GM12878 (cell line): Measurements from ENCODE around the gene HNRNPH3. TPM values are rescaled to one million over a fixed set of nuclear protein-coding genes. Genes with fewer than 3 reads are reported as not detected.
A peak's percentile ranks its signal among the peaks of the same experiment; 100 is the strongest.
"Not testable (repeated sequence)": the region's sequence is repeated elsewhere in the genome, so short reads cannot be mapped to it uniquely, and the experiment has no call there.

ENCODE experiments used
- ATAC-seq: fragments of 200-7000 bp; cut with Tn5 transposase; 3 replicates; pipeline ENCODE4 v1.9.1; 2020; ENCODE audit warnings: mild to moderate bottlenecking, moderate library complexity
- BruUV-seq: library from RNA; stranded (reverse); fragments of 400-500 nt; replicated peaks from 2 replicates; lab custom pipeline; 2021; lab: Mats Ljungman, UMichigan
- CTCF ChIA-PET: fragments of 300-600 bp; sonication (Branson Sonifier 250); formaldehyde crosslinking; extraction: SDS; loops from one replicate; lab custom pipeline; 2021; ENCODE audit warnings: inconsistent platforms; lab: Yijun Ruan, JAX
- POLR2A ChIA-PET: fragments of 350-600 bp; formaldehyde crosslinking; extraction: SDS; loops from one replicate; lab custom pipeline; 2021; ENCODE audit warnings: inconsistent platforms; lab: Charles Lee
- RAD21 ChIA-PET: fragments of 300-600 bp; sonication (Branson Sonifier 250); formaldehyde crosslinking; loops from one replicate; lab custom pipeline; 2023; ENCODE audit warnings: antibody characterized with exemption; ENCODE audit not compliant: unreplicated experiment; lab: Charles Lee
- SMC1A ChIA-PET: fragments of 300-600 bp; sonication (Branson Sonifier 250); formaldehyde crosslinking; loops from one replicate; lab custom pipeline; 2023; ENCODE audit not compliant: unreplicated experiment, uncharacterized antibody; lab: Charles Lee
- DNase-seq: peaks from one replicate; pipeline ENCODE4 v3.0.0-alpha.2; 2011; ENCODE audit warnings: low read depth, low spot score
- FAIRE-seq: peaks from 3 replicates; lab custom pipeline; 2011; peaks lifted over from hg19 to GRCh38; lab: Jason Lieb, UNC
- H2AFZ ChIP-seq: 2 replicates; pipeline ENCODE4 v1.6.0; 2011; ENCODE audit warnings: low read depth, low read length, control low read depth; ENCODE audit not compliant: control insufficient read depth
- H3K27ac ChIP-seq: 2 replicates; pipeline ENCODE4 v1.5.1; 2011; ENCODE audit warnings: control low read depth; ENCODE audit not compliant: control insufficient read depth, insufficient read depth
- H3K27me3 ChIP-seq, 2 experiments: replicated peaks in 1 of 2; 2 replicates each; pipeline versions ENCODE4 v1.6.0 to v1.6.1; 2011; ENCODE audit warnings: low read length in 1 of 2; ENCODE audit not compliant: control insufficient read depth in 2 of 2, insufficient read depth in 2 of 2
- H3K36me3 ChIP-seq, 2 experiments: 2 replicates each; pipeline ENCODE4 v1.5.1; 2011; ENCODE audit warnings: low read length in 1 of 2; ENCODE audit not compliant: control insufficient read depth in 2 of 2, insufficient read depth in 2 of 2
- H3K4me1 ChIP-seq: 2 replicates; pipeline ENCODE4 v1.6.1; 2011; ENCODE audit warnings: mild to moderate bottlenecking, low read length, moderate library complexity, mixed read lengths; ENCODE audit not compliant: control insufficient read depth, insufficient read depth
- H3K4me2 ChIP-seq: 2 replicates; pipeline ENCODE4 v1.6.0; 2011; ENCODE audit warnings: control low read depth; ENCODE audit not compliant: control insufficient read depth, insufficient read depth
- H3K4me3 ChIP-seq: fragments of 200-600 bp; sonication (generic); 2 replicates; pipeline ENCODE4 v1.5.1; 2016
- H3K79me2 ChIP-seq: 2 replicates; pipeline ENCODE4 v1.6.0; 2011; ENCODE audit warnings: low read length; ENCODE audit not compliant: control insufficient read depth, insufficient read depth
- H3K9ac ChIP-seq: 2 replicates; pipeline ENCODE4 v1.8.0; 2011; ENCODE audit warnings: low read length, control low read depth, mixed read lengths; ENCODE audit not compliant: control insufficient read depth, insufficient read depth
- H3K9me3 ChIP-seq: replicated peaks from 3 replicates; pipeline ENCODE4 v1.5.1; 2011; ENCODE audit warnings: mild to moderate bottlenecking, low read length; ENCODE audit not compliant: control insufficient read depth, insufficient read depth
- H4K20me1 ChIP-seq: 2 replicates; pipeline ENCODE4 v1.6.0; 2011; ENCODE audit not compliant: control insufficient read depth, insufficient read depth
- BHLHE40 ChIP-seq, 2 experiments: fragments of 450-650 bp in 1 of 2; IDR thresholded peaks; 2 replicates each; pipeline ENCODE4 v1.6.1; 2011 to 2017; ENCODE audit warnings: low read depth in 2 of 2, borderline replicate concordance in 1 of 2, improper control_type of control experiment in 1 of 2, low read length in 1 of 2, mild to moderate bottlenecking in 1 of 2
- EZH2 ChIP-seq: IDR thresholded peaks from 2 replicates; pipeline ENCODE4 v1.6.1; 2012; ENCODE audit warnings: low read depth, mild to moderate bottlenecking, control low read depth, inconsistent platforms, low read length, borderline replicate concordance; ENCODE audit not compliant: control insufficient read depth
- FOS ChIP-seq: IDR thresholded peaks from 3 replicates; pipeline ENCODE4 v1.6.1; 2011; ENCODE audit warnings: borderline replicate concordance; ENCODE audit not compliant: insufficient read length; ENCODE audit errors: extremely low read depth
- HDGF ChIP-seq: fragments of 450-650 bp; IDR thresholded peaks from 2 replicates; pipeline ENCODE4 v1.6.1; 2016; ENCODE audit warnings: antibody characterized with exemption
- NFIC ChIP-seq: IDR thresholded peaks from 2 replicates; pipeline ENCODE4 v1.6.1; 2012; ENCODE audit warnings: low read depth, mild to moderate bottlenecking, inconsistent platforms, low read length, moderate library complexity
- RAD51 ChIP-seq: fragments of 450-650 bp; IDR thresholded peaks from 2 replicates; pipeline ENCODE4 v1.6.1; 2016; ENCODE audit warnings: moderate library complexity, mild to moderate bottlenecking, inconsistent platforms
- RFX5 ChIP-seq: IDR thresholded peaks from 2 replicates; pipeline ENCODE4 v1.6.1; 2011; ENCODE audit warnings: low read depth, low read length, improper control_type of control experiment
- USF2 ChIP-seq: IDR thresholded peaks from 2 replicates; pipeline ENCODE4 v1.6.1; 2011; ENCODE audit warnings: low read depth, low read length, improper control_type of control experiment, borderline replicate concordance
- WGBS: methylation state at CpG from one replicate; pipeline ENCODE4 v1.1.6; 2016; ENCODE audit warnings: low lambda C conversion rate; ENCODE audit not compliant: insufficient replicate concordance, insufficient coverage; ENCODE audit errors: missing lambda C conversion rate; 5-methylcytosine and 5-hydroxymethylcytosine counted together
- in situ Hi-C: fragments of 300-500 bp; cut with MboI; formaldehyde crosslinking; loops from 9 replicates; pipeline ENCODE4 v1.14.3; 2018; ENCODE audit warnings: mixed read lengths
- intact Hi-C: fragments of 100-400 bp; cut with micrococcal nuclease; formaldehyde crosslinking; loops from one replicate; pipeline ENCODE4 v1.14.2; 2022; ENCODE audit not compliant: unreplicated experiment
- polyA plus RNA-seq, 11 experiments: library from polyadenylated mRNA; depleted of rRNA in 4 of 11; unstranded in 6 of 11; stranded (reverse) in 5 of 11; fragments of >200 nt; fragmentation: Nextera tagmentation in 4 of 11; fragmentation: Illumina TruSeq in 1 of 11; extraction: Ambion mirVana in 4 of 11; extraction: Trizol in 1 of 11; gene quantifications; 1 replicate in 1 of 11; 2 replicates in 10 of 11; pipeline versions ENCODE4 v1.2.1 to v1.2.3, GENCODE V29; 2011 to 2016; ENCODE audit warnings: inconsistent platforms in 2 of 11, missing spikeins in 2 of 11, low read depth in 1 of 11
- total RNA-seq, 4 experiments: library from RNA; depleted of rRNA in 3 of 4; stranded (reverse); fragments of >200 nt in 3 of 4; fragmentation: Illumina TruSeq in 1 of 4; extraction: Trizol in 1 of 4; gene quantifications; 2 replicates each; pipeline versions ENCODE4 v1.2.1 to v1.2.3, GENCODE V29; 2013 to 2021

Gene HNRNPH3
- total and polyA plus RNA-seq, 10 of the 15 experiments (the other 5 are each of a cell fraction or from before 2014, with no cell fraction given) = 20.1 to 292 (median 121) TPM

- H3K9me3 ChIP-seq, intact Hi-C loops, BruUV-seq, ATAC-seq, H3K36me3 ChIP-seq, H3K4me2 ChIP-seq, H3K79me2 ChIP-seq, H4K20me1 ChIP-seq, H3K9ac ChIP-seq, H3K27ac ChIP-seq, in situ Hi-C loops, RAD21 ChIA-PET, DNase-seq, FAIRE-seq, H2AFZ ChIP-seq, POLR2A ChIA-PET, H3K4me3 ChIP-seq, H3K4me1 ChIP-seq, H3K27me3 ChIP-seq: not testable (repeated sequence)
- SMC1A ChIA-PET = interaction anchor here (2.5 kb wide), 1 partner anchor 9 kb away, joined by 6 read pairs; no protein-coding TSS in a partner anchor
- CTCF ChIA-PET = interaction anchor here (0.6 kb wide), 1 partner anchor 571 kb away, joined by 3 read pairs; no protein-coding TSS in a partner anchor
- WGBS = 69% methylated on average over 4 of the region's 4 CpGs
Observed at GRCh38 chr10:68324396-68324795, 7.5 kb upstream of the HNRNPH3 start.

- ChIA-PET POLR2A (interaction anchor here (0.6 to 0.7 kb wide), 2 partner anchors 26 to 1200 kb away, joined by 6 read pairs; no protein-coding TSS in a partner anchor), RAD21 (interaction anchor here (0.7 kb wide), 1 partner anchor 69 kb away, joined by 3 read pairs; no protein-coding TSS in a partner anchor), SMC1A (interaction anchor here (0.6 to 1.2 kb wide), 4 partner anchors 21 to 357 kb away, joined by 3 to 4 read pairs (median 4); no protein-coding TSS in a partner anchor), CTCF (interaction anchor here (0.6 to 1.4 kb wide), 5 partner anchors 26 to 473 kb away, joined by 3 to 4 read pairs (median 4); no protein-coding TSS in a partner anchor)
- Histone ChIP-seq H3K4me3 (peak overlapping the region; percentile 45; the same call in 1 of the 2 replicates), H2AFZ (peak overlapping the region; percentile 82), H4K20me1 (no peaks in the 10 kb centered on the region), H3K36me3 (no peaks in the 10 kb centered on the region), H3K9ac (no peak overlapping the region), H3K27me3 (no peaks in the 10 kb centered on the region), H3K4me2 (peak overlapping the region; percentile 5), H3K27ac (no peak overlapping the region), H3K4me1 (no peaks in the 10 kb centered on the region; the same call in 1 of the 2 replicates), H3K9me3 (no peaks in the 10 kb centered on the region)
- intact Hi-C loops (no loop called here), in situ Hi-C loops (no loop called here)
- no peak for ATAC-seq
- no peak for DNase-seq
- BruUV-seq = no TSS peak
- no peak for FAIRE-seq
- WGBS = 9% methylated on average over 4 of the region's 4 CpGs
- TF ChIP-seq HDGF = no peak
- TF ChIP-seq NFIC = 0 out of 2 replicates have a peak, but pooled peaks have one; percentile 28
- TF ChIP-seq BHLHE40 (IDR thresholded peaks at IDR 0.05; ENCODE audit: borderline replicate concordance in 1 of 2, low read depth in 2 of 2, low read length in 1 of 2) = 0 out of 4 replicates have a peak, but pooled peaks of 1 of the 2 experiments have one; percentile 8
- peak; percentile 93 for TF ChIP-seq RAD51
- no peak for TF ChIP-seq RFX5
- no peak for TF ChIP-seq FOS
- TF ChIP-seq EZH2 = no peak
- peak; percentile 52; the same call in 1 of the 2 replicates for TF ChIP-seq USF2
- TF ChIP-seq, all 136 proteins: peak for 4
- H3K79me2 ChIP-seq = peaks cover 19% of the 10 kb centered on the region
Observed at GRCh38 chr10:68327889-68328786, 3.7 kb upstream of the HNRNPH3 start.
